SK-N-SH treated with all-trans-retinoic acid at 6 μM for 48 hours (cell line): ENCODE results near the gene DPYSL4.

ENCODE experiments used
- ARNTL ChIP-seq: fragments of 450-650 bp; formaldehyde crosslinking; IDR thresholded peaks from 2 replicates; pipeline ENCODE4 v1.5.0; 2020; ENCODE audit warnings: low read depth, mild to moderate bottlenecking, moderate library complexity, borderline replicate concordance
- CREB5 ChIP-seq: fragments of 250-450 bp; sonication (Bioruptor Pico); IDR thresholded peaks from 2 replicates; pipeline ENCODE4 v1.5.1; 2020; ENCODE audit warnings: low read depth, mild to moderate bottlenecking, moderate library complexity
- ESRRG ChIP-seq: fragments of 250-450 bp; sonication (Bioruptor Pico); IDR thresholded peaks from 2 replicates; pipeline ENCODE4 v1.6.1; 2021; ENCODE audit warnings: mild to moderate bottlenecking
- ISL1 ChIP-seq: fragments of 250-450 bp; sonication (Bioruptor Pico); IDR thresholded peaks from 2 replicates; pipeline ENCODE4 v2.1.2; 2022; ENCODE audit warnings: mild to moderate bottlenecking, moderate library complexity
- PATZ1 ChIP-seq: fragments of 250-450 bp; sonication (Bioruptor Pico); IDR thresholded peaks from 2 replicates; pipeline ENCODE4 v1.8.0; 2020; ENCODE audit warnings: mild to moderate bottlenecking, moderate library complexity, borderline replicate concordance
- PPARA ChIP-seq: fragments of 250-450 bp; sonication (Bioruptor Pico); IDR thresholded peaks from 2 replicates; pipeline ENCODE4 v1.5.0; 2020; ENCODE audit warnings: mild to moderate bottlenecking, borderline replicate concordance
- SNAI2 ChIP-seq: fragments of 250-450 bp; sonication (Bioruptor Pico); IDR thresholded peaks from 2 replicates; pipeline ENCODE4 v1.5.0; 2020; ENCODE audit warnings: mild to moderate bottlenecking, moderate library complexity
- ZC3H10 ChIP-seq: fragments of 250-450 bp; sonication (Bioruptor Pico); IDR thresholded peaks from 2 replicates; pipeline ENCODE4 v1.5.1; 2021; ENCODE audit warnings: mild to moderate bottlenecking, moderate library complexity
- ZFP3 ChIP-seq: fragments of 250-450 bp; sonication (Bioruptor Pico); IDR thresholded peaks from 2 replicates; pipeline ENCODE4 v1.5.0; 2020; ENCODE audit warnings: mild to moderate bottlenecking, moderate library complexity

- TF ChIP-seq ISL1 (CRISPR knock-in tag) (no peak), ZC3H10 (CRISPR knock-in tag) (no peak), ZFP3 (CRISPR knock-in tag) (no peak), SNAI2 (no peak), ARNTL (CRISPR knock-in tag) (no peak), PPARA (CRISPR knock-in tag) (no peak), PATZ1 (no peak), ESRRG (no peak), CREB5 (CRISPR knock-in tag) (no peak)
Observed at GRCh38 chr10:132142396-132143161, 44.2 kb upstream of the DPYSL4 start.
